ENCODE measurements around the gene VEZF1. TPM values are rescaled to one million over a fixed set of nuclear protein-coding genes. Genes with fewer than 3 reads are reported as not detected.

Gene VEZF1
- total and polyA plus RNA-seq, 2 of the 4 experiments (the other 2 are of a cell fraction) = 21.1 to 42.1 TPM

DNA sequence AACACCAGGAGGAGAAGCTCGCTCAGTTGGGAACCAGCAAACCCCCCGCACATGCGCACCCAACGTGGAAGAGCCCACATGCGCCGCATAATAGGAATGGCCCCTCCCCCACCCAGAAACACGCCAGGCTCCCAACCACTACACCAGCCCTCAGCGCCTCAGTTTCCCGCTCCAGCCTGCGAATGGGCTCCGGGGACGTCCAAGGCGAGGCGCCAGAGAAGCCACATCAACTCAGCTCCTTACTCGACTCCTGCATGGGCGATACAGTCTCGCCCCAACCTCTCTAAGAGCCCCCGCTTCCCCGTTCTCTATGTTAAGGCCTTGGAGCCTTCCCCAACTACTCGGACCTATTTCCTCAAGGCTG lies 18.5 kb upstream of the VEZF1 start:
- peak overlapping the region; percentile 100 for H4K91ac ChIP-seq (ENCODE audit: insufficient read depth, low read depth, low read length)
- H3K23ac ChIP-seq (ENCODE audit: low read depth, low read length) = peak overlapping the region; percentile 99
- in situ Hi-C loops (cut with MboI; ENCODE audit: low sequenced_read_pairs) = loop anchor here (5.0 to 10.0 kb wide), 3 partner anchors 81 to 882 kb away; no protein-coding TSS in a partner anchor
- peak; percentile 59 for ATAC-seq (ENCODE audit: low read depth)
- peak overlapping the region; percentile 100 for H2AK5ac ChIP-seq (ENCODE audit: low read depth, low read length)
- peak overlapping the region; percentile 14; the same call in 1 of the 3 replicates for H2BK15ac ChIP-seq (ENCODE audit: low read depth, low read length)
- H3K4me3 ChIP-seq (ENCODE audit: insufficient read depth, low read depth, low read length) = peak overlapping the region; percentile 63
- H4K20me1 ChIP-seq (ENCODE audit: insufficient read depth, low read length) = peaks cover 44% of the 10 kb centered on the region
- peaks cover 4 to 31% of the 10 kb centered on the region in 2 experiments; a peak in 3 of 4 replicates for H3K79me1 ChIP-seq (ENCODE audit: low read depth in 1 of 2, low read length in 2 of 2)
- peak overlapping the region; percentile 100 for H3K4ac ChIP-seq (ENCODE audit: low read depth, low read length)
- H3K27me3 ChIP-seq (ENCODE audit: control insufficient read depth, insufficient read depth, low read length) = no peaks in the 10 kb centered on the region
- no TSS peak for BruUV-seq (replicated peaks)
- dilution Hi-C loops (cut with HindIII; ENCODE audit: low sequenced_read_pairs, unreplicated experiment) = no loop called here
- no peaks in the 10 kb centered on the region for H3K9me3 ChIP-seq (ENCODE audit: control insufficient read depth, insufficient read depth, low read length)
- peak; percentile 71 for DNase-seq
- no peaks in the 10 kb centered on the region for H3K9me1 ChIP-seq (ENCODE audit: insufficient read depth, low read length)
- peak overlapping the region; percentile 64 for H2BK120ac ChIP-seq (ENCODE audit: low read depth, low read length)
- H2AK9ac ChIP-seq (replicated peaks; ENCODE audit: low read depth, low read length, poor library complexity) = peak overlapping the region; percentile 100
- peak overlapping the region; percentile 97 for H3K9ac ChIP-seq (ENCODE audit: low read depth, low read length)
- CTCF ChIA-PET = interaction anchor here (1.0 to 1.7 kb wide), 4 partner anchors 106 to 173 kb away, joined by 3 to 5 read pairs (median 4); no protein-coding TSS in a partner anchor
- H3K27ac ChIP-seq (ENCODE audit: insufficient read depth, low read length) = peak overlapping the region; percentile 93
- H3K36me3 ChIP-seq (ENCODE audit: control insufficient read depth, insufficient read depth, low read length) = peaks cover 17% of the 10 kb centered on the region
- POLR2A ChIA-PET (ENCODE audit: unreplicated experiment) = interaction anchor here (0.7 to 1.2 kb wide), 2 partner anchors 56 to 153 kb away, joined by 5 to 6 read pairs; no protein-coding TSS in a partner anchor
- H2AFZ ChIP-seq (replicated peaks; ENCODE audit: low read length, poor library complexity) = peak overlapping the region; percentile 92
- no peak overlapping the region for H2BK20ac ChIP-seq (ENCODE audit: low read depth, low read length)
- H3K14ac ChIP-seq (replicated peaks; ENCODE audit: low read depth, low read length) = peak overlapping the region; percentile 100
- H4K8ac ChIP-seq (ENCODE audit: low read depth in 2 of 2, low read length in 2 of 2) = peak overlapping the region; percentile 97 to 100
- intact Hi-C loops (cut with micrococcal nuclease) = no loop called here
- H3K4me1 ChIP-seq (ENCODE audit: control insufficient read depth, insufficient read depth, low read length) = 0 out of 2 replicates have a peak, but pooled peaks cover 2% of the 10 kb centered on the region
- TF ChIP-seq CHD1 (IDR thresholded peaks at IDR 0.05; ENCODE audit: low read depth, low read length) (no peak; the same call in 1 of the 2 replicates), MXI1 (IDR thresholded peaks at IDR 0.05; ENCODE audit: borderline replicate concordance, low read depth, low read length) (peak; percentile 98)
- TF ChIP-seq, protein P1, sequence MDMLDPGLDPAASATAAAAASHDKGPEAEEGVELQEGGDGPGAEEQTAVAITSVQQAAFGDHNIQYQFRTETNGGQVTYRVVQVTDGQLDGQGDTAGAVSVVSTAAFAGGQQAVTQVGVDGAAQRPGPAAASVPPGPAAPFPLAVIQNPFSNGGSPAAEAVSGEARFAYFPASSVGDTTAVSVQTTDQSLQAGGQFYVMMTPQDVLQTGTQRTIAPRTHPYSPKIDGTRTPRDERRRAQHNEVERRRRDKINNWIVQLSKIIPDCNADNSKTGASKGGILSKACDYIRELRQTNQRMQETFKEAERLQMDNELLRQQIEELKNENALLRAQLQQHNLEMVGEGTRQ (IDR thresholded peaks at IDR 0.05; ENCODE audit: low read depth, low read length) = 0 out of 2 replicates have a peak, but pooled peaks have one; percentile 23
- WGBS, 2 experiments (ENCODE audit: extremely low coverage in 2 of 2, insufficient read length in 1 of 2) = 0% methylated on average over 2 of the region's 20 CpGs; no CpG with 5 or more reads in 1 of the 2 experiments
- peak overlapping the region; percentile 95 for H2BK5ac ChIP-seq (ENCODE audit: low read depth, low read length, poor library complexity, severe bottlenecking)
- H3K56ac ChIP-seq (ENCODE audit: extremely low read depth, insufficient read depth, low read length) = peak overlapping the region; percentile 99
- H3K4me2 ChIP-seq (ENCODE audit: low read depth, low read length) = peak overlapping the region; percentile 79
- peak overlapping the region; percentile 83 for H4K5ac ChIP-seq (ENCODE audit: low read depth, low read length)
- peak overlapping the region; percentile 78 for H3K18ac ChIP-seq (ENCODE audit: low read depth, low read length)
